Pancreas (tissue), 10 donors: ENCODE measurements around the gene RAD51B. TPM values are rescaled to one million over a fixed set of nuclear protein-coding genes. Genes with fewer than 3 reads are reported as not detected.
A peak's percentile ranks its signal among the peaks of the same experiment; 100 is the strongest.

Source experiments
- ATAC-seq, 4 donors: fragments of 200-7000 bp; cut with Tn5 transposase; one replicate each; pipeline versions ENCODE4 v1.8.0 to v1.9.1; 2020; ENCODE audit warnings: mild to moderate bottlenecking in 4 of 4, moderate library complexity in 4 of 4
- DNase-seq, 6 donors: peaks; one replicate each; pipeline ENCODE4 v3.0.0-alpha.2; 2020
- FAIRE-seq: peaks from 2 replicates; lab custom pipeline; 2012; peaks lifted over from hg19 to GRCh38; lab: Jason Lieb, UNC
- H3K27ac ChIP-seq, 4 donors: fragments of 200-600 bp; sonication (generic); 1 replicate in 3 of 4; 2 replicates in 1 of 4; pipeline versions ENCODE4 v1.5.0 to v1.8.0; 2020
- H3K27me3 ChIP-seq, 4 donors: fragments of 200-600 bp; one replicate each; pipeline ENCODE4 v1.8.0; 2021
- H3K36me3 ChIP-seq, 3 donors: fragments of 200-600 bp; sonication (generic) in 1 of 3; one replicate each; pipeline versions ENCODE4 v1.5.0 to v1.8.0; 2020 to 2021
- H3K4me1 ChIP-seq, 3 donors: fragments of 200-600 bp; one replicate each; pipeline ENCODE4 v1.8.0; 2021
- H3K4me3 ChIP-seq, 4 donors: fragments of 200-600 bp; sonication (generic) in 2 of 4; one replicate each; pipeline versions ENCODE4 v1.5.0 to v1.8.0; 2020 to 2021
- H3K9me3 ChIP-seq, 4 donors: fragments of 200-600 bp; one replicate each; pipeline ENCODE4 v1.8.0; 2021
- WGBS, 2 donors: extraction: QIAGEN DNeasy Blood & Tissue Kit; methylation state at CpG; one replicate each; pipeline ENCODE4 v1.1.7; 2013; 5-methylcytosine and 5-hydroxymethylcytosine counted together
- intact Hi-C, 3 donors: fragments of 100-400 bp; cut with DNase I; formaldehyde crosslinking; loops; one replicate each; pipeline versions ENCODE4 v1.11.1 to v1.14.2; 2022
- polyA plus RNA-seq, 2 donors: library from polyadenylated mRNA; stranded (reverse); fragments of 200-250 nt; gene quantifications; one replicate each; pipeline ENCODE4 v1.2.3, GENCODE V29; 2013
- total RNA-seq, 6 donors: library from RNA; stranded (reverse); fragmentation: NEBNext Ultra II Directional in 4 of 6; extraction: Animal tissue kit (Norgen Biotek cat#: 25700) in 4 of 6; gene quantifications; one replicate each; pipeline versions ENCODE4 v1.2.1 to v1.2.4, GENCODE V29; 2021 to 2023
- TF ChIP-seq, protein P1 (sequence below), 4 donors: fragments of 200-600 bp; sonication (generic) in 3 of 4; IDR thresholded peaks; one replicate each; pipeline versions ENCODE4 v1.5.0 to v1.8.0; 2021; ENCODE audit warnings: antibody characterized with exemption in 4 of 4
- donor health status: healthy with polysubstance abuse.
- donor health status: DM: no; HTN: no; CAD: no; lungs with moderate emphysema.
- donor health status: DM: no; HTN: no; CAD: no.
- donor health status: control.
- donor health status: control.
- donor health status: Bipolar disorder and iron deficiency.
- donor health status: DM: yes; HTN: yes; CAD: no.
- donor health status: DM: no; HTN: no; CAD: no.
- donor health status: DM: no; HTN: no; CAD: no.
- donor health status: DM: yes; HTN: yes; CAD: no.

RAD51B gene
- total and polyA plus RNA-seq, 8 donors = 1.1 to 17.3 (median 5.8) TPM

DNA sequence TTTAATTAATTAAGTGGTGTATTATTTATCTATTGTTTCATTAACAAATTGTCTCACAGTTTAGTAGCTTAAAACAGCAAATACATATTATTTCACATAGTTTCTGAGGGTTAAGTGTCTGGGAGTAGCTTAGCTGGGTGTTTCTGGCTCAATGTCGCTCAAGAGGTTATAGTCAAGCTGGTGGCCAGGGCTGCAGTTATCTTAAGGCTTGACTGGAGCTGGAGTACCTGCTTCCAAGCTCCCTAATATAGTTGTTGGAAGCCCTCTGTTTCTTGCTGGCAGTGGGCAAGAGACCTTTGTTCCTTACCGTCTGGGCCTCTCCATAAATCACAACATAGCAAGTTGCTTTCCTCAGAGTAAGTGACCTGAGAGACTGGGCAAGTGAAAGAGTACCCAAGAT is 66.6 kb downstream of the RAD51B start:
- Histone ChIP-seq H3K9me3 (no peaks in the 10 kb centered on the region), H3K4me1 (peaks cover 0 to 23% (median 15%) of the 10 kb centered on the region in 3 donors), H3K36me3 (no peaks in the 10 kb centered on the region), H3K27me3 (no peaks in the 10 kb centered on the region), H3K27ac (no peak overlapping the region), H3K4me3 (no peak overlapping the region)
- no peak for ATAC-seq
- TF ChIP-seq, protein P1, sequence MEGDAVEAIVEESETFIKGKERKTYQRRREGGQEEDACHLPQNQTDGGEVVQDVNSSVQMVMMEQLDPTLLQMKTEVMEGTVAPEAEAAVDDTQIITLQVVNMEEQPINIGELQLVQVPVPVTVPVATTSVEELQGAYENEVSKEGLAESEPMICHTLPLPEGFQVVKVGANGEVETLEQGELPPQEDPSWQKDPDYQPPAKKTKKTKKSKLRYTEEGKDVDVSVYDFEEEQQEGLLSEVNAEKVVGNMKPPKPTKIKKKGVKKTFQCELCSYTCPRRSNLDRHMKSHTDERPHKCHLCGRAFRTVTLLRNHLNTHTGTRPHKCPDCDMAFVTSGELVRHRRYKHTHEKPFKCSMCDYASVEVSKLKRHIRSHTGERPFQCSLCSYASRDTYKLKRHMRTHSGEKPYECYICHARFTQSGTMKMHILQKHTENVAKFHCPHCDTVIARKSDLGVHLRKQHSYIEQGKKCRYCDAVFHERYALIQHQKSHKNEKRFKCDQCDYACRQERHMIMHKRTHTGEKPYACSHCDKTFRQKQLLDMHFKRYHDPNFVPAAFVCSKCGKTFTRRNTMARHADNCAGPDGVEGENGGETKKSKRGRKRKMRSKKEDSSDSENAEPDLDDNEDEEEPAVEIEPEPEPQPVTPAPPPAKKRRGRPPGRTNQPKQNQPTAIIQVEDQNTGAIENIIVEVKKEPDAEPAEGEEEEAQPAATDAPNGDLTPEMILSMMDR (IDR thresholded peaks at IDR 0.05) = no peak
- no peak for DNase-seq
- FAIRE-seq = no peak
- intact Hi-C loops = no loop called here
- WGBS, 2 donors = 64 to 67% methylated on average over 2 of the region's 2 CpGs

DNA sequence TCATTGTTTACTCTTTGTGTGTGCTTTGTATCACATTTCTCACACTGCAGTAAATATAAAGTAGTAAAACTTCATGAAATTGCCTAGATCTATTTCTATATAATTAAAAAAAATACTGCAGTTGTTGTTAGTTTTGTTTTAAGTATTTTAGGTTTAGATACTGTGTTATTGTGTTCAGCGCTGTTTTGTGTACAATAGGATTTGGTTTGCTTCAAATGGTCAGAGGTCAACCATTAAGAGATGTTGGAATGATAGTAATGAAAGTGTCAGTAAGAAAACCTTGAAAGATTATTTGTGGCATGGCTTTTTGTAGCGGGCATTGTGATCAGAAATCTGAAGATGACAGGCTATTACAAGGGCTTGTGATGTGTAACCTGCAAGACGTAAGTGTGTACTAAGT is 67.9 kb downstream of the RAD51B start:
- FAIRE-seq = no peak
- H3K4me1 ChIP-seq = peaks cover 8 to 36% (median 21%) of the 10 kb centered on the region in 3 donors
- H3K36me3 ChIP-seq = no peaks in the 10 kb centered on the region
- intact Hi-C loops = no loop called here
- WGBS, 2 donors = 41 to 46% methylated on average over 3 of the region's 3 CpGs
- H3K9me3 ChIP-seq = no peaks in the 10 kb centered on the region
- TF ChIP-seq, protein P1 (IDR thresholded peaks at IDR 0.05) = no peak
- no peak overlapping the region for H3K27ac ChIP-seq
- H3K4me3 ChIP-seq = no peak overlapping the region
- DNase-seq = no peak
- no peak for ATAC-seq
- no peaks in the 10 kb centered on the region for H3K27me3 ChIP-seq

DNA sequence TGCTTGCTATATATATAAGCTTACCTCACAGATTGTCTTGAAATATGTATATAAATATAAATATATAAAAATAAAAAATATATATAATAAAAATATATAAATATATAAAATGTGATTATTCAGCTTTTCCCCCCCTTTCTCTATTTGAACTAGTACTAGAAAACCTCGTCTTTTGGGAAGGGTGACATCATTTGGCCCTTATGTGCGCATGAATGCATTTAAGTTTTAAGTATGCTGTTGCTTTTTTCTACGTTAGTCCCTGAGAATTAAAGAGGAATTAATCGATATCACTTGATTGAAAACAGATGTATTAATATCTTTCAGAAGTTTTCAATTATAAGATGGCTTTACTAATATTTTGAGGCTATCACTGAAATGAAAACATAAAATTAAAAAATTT is 69.9 kb downstream of the RAD51B start:
- Histone ChIP-seq H3K9me3 (no peaks in the 10 kb centered on the region), H3K4me1 (peaks cover 17 to 36% (median 30%) of the 10 kb centered on the region in 3 donors), H3K36me3 (no peaks in the 10 kb centered on the region), H3K4me3 (no peak overlapping the region), H3K27ac (no peak overlapping the region), H3K27me3 (no peaks in the 10 kb centered on the region)
- 91 to 92% methylated on average over 4 of the region's 4 CpGs for WGBS, 2 donors
- no peak for DNase-seq
- FAIRE-seq = no peak
- no peak for ATAC-seq
- intact Hi-C loops = no loop called here
- TF ChIP-seq, protein P1 (IDR thresholded peaks at IDR 0.05) = no peak

DNA sequence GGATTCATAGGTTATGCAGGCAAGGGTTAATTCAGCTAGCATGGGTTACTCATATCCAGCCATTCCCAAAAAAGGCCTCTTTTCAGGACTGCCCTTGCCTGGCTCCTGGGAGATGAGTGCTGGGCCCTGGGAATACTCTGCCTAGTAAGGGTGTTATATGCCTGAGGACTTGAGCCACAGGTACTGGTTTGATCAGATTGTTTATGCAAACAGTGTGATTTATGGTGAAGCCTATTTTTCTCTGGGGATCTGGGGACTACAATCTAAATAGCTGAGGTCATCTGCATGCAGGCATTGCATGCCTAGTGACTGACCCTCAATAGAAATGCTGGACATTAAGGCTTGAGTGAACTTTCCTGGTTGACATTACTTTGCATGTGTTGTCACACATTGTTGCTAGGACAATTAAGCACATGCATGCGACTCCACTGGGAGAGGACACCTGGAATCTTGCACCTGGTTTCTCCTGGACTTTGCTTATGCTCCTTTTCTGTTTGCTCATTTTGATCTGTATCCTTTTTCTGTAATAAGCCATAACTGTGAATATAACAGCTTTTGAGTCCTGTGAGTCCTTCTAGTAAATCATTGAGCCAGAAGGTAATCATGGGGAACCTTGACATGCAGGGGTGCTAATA is 73.0 kb downstream of the RAD51B start:
- no peaks in the 10 kb centered on the region for H3K36me3 ChIP-seq
- TF ChIP-seq, protein P1 (IDR thresholded peaks at IDR 0.05) = no peak
- 11 to 19% methylated on average over 1 of the region's 1 CpG for WGBS, 2 donors
- H3K4me3 ChIP-seq = no peak overlapping the region
- peaks cover 17 to 21% (median 20%) of the 10 kb centered on the region in 3 donors for H3K4me1 ChIP-seq
- peak; percentile 85 to 92 (median 86) for ATAC-seq
- peak in 1 of 6 donors; percentile 60 for DNase-seq
- no peak for FAIRE-seq
- H3K27ac ChIP-seq = peak overlapping the region in 3 of 4 donors; percentile 10 to 64 (median 21)
- intact Hi-C loops = no loop called here
- H3K9me3 ChIP-seq = no peaks in the 10 kb centered on the region
- no peaks in the 10 kb centered on the region for H3K27me3 ChIP-seq

DNA sequence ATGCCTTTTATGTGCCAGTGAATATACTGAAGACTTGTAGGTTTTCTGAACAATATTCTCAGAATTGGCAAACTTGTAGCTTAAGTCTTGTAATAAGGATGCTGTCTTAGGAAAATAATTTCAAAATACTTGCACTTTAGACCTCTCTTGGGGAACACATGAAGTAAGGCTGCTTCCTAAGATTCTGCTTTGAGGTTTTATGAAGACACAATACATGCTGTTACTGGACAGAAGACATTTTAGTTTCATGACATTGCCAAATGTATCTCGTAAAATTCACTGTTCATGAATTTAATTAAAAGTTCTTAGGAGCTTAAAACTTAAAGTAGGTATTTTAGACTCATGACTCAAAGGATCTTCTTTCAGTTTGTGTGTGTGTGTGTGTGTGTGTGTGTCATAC is 80.7 kb downstream of the RAD51B start:
- FAIRE-seq (no peak), DNase-seq (no peak), ATAC-seq (no peak)
- no peaks in the 10 kb centered on the region for H3K4me1 ChIP-seq
- H3K27ac ChIP-seq = no peak overlapping the region
- intact Hi-C loops = no loop called here
- no peaks in the 10 kb centered on the region for H3K36me3 ChIP-seq
- WGBS, 2 donors = 94 to 96% methylated on average over 1 of the region's 1 CpG
- H3K4me3 ChIP-seq = no peak overlapping the region
- no peaks in the 10 kb centered on the region for H3K27me3 ChIP-seq
- no peaks in the 10 kb centered on the region for H3K9me3 ChIP-seq
- TF ChIP-seq, protein P1 (IDR thresholded peaks at IDR 0.05) = no peak
